ENCODE measurements around the gene SUPT6H. TPM values are rescaled to one million over a fixed set of nuclear protein-coding genes. Genes with fewer than 3 reads are reported as not detected.
A peak's percentile ranks its signal among the peaks of the same experiment; 100 is the strongest.

SUPT6H gene
- total RNA-seq, 2 donors from 2014 or later, result 40.1 to 47.1 TPM

GRCh38 chr17:28749516-28750177, 87.6 kb downstream of the SUPT6H start:
- no peak for DNase-seq
- Histone ChIP-seq H3K4me3 (no peak overlapping the region), H3K36me3 (peaks cover 11% of the 10 kb centered on the region), H3K27me3 (no peaks in the 10 kb centered on the region), H3K9ac (ENCODE audit: low read depth in 2 of 2, low read length in 2 of 2) (peak overlapping the region in 1 of 2 donors; percentile 76), H3K27ac (peak overlapping the region; percentile 62), H3K4me1 (peaks cover 23% of the 10 kb centered on the region), H3K9me3 (no peaks in the 10 kb centered on the region)
- no peak for TF ChIP-seq CTCF (IDR thresholded peaks at IDR 0.05)
- intact Hi-C loops (cut with DNase I), result loop anchor here (2.0 to 10.0 kb wide), 2 partner anchors 23 to 65 kb away; partner anchors contain the start of gene TLCD1

- Histone ChIP-seq H3K4me3 (no peak overlapping the region), H3K27ac (peak overlapping the region; percentile 62), H3K4me1 (peaks cover 23% of the 10 kb centered on the region), H3K27me3 (no peaks in the 10 kb centered on the region), H3K9me3 (no peaks in the 10 kb centered on the region), H3K36me3 (peaks cover 11% of the 10 kb centered on the region), H3K9ac (ENCODE audit: low read depth in 2 of 2, low read length in 2 of 2) (peak overlapping the region in 1 of 2 donors; percentile 76)
- intact Hi-C loops (cut with DNase I), result loop anchor here (2.0 to 10.0 kb wide), 2 partner anchors 24 to 66 kb away; partner anchors contain the start of gene TLCD1
- TF ChIP-seq CTCF (IDR thresholded peaks at IDR 0.05), result peak; percentile 100
- peak; percentile 97 for DNase-seq
These were observed 88.4 kb downstream of the SUPT6H start for GRCh38 chr17:28750178-28751047.

GRCh38 chr17:28751600-28752366, 89.8 kb downstream of the SUPT6H start:
- Histone ChIP-seq H3K4me1 (peaks cover 11% of the 10 kb centered on the region), H3K9ac (ENCODE audit: low read depth in 2 of 2, low read length in 2 of 2) (no peak overlapping the region), H3K9me3 (no peaks in the 10 kb centered on the region), H3K36me3 (peaks cover 11% of the 10 kb centered on the region), H3K27me3 (no peaks in the 10 kb centered on the region), H3K4me3 (no peak overlapping the region), H3K27ac (no peak overlapping the region)
- intact Hi-C loops (cut with DNase I), result loop anchor here (2.0 to 10.0 kb wide), 2 partner anchors 25 to 67 kb away; partner anchors contain the start of gene TLCD1
- no peak for DNase-seq
- TF ChIP-seq CTCF (IDR thresholded peaks at IDR 0.05), result no peak

Other genes with a start within 250 kb of the SUPT6H start
- 10 to 100 TPM; 24.7 to 40.5 TPM for gene SLC13A2, start 188.6 kb upstream of the SUPT6H start, total RNA-seq
- under 1 TPM in 1 of 2 donors, not detected in 1; 0.32 TPM for gene FOXN1, start 155.9 kb upstream of the SUPT6H start, total RNA-seq
- gene UNC119, start 109.6 kb upstream of the SUPT6H start, total RNA-seq, result 10 to 100 TPM; 31.4 to 39.8 TPM
- gene PIGS, start 90.7 kb upstream of the SUPT6H start, total RNA-seq, result 10 to 100 TPM; 71.9 to 82.7 TPM
- gene ALDOC, start 85.3 kb upstream of the SUPT6H start, total RNA-seq, result 100 to 1,000 TPM in 1 of 2 donors, 10 to 100 TPM in 1; 14.4 to 111 TPM
- gene SPAG5, start 63.2 kb upstream of the SUPT6H start, total RNA-seq, result 10 to 100 TPM; 25.6 to 81.8 TPM
- 10 to 100 TPM in 1 of 2 donors, 1 to 10 TPM in 1; 3.2 to 16.2 TPM for gene RSKR, start 48.0 kb upstream of the SUPT6H start, total RNA-seq
- gene BLTP2, start 17.0 kb upstream of the SUPT6H start, total RNA-seq, result 100 to 1,000 TPM; 114 to 202 TPM
- 10 to 100 TPM; 50.7 to 56.4 TPM for gene SDF2, start 299 bp upstream of the SUPT6H start, total RNA-seq
- gene PROCA1, start 49.7 kb downstream of the SUPT6H start, total RNA-seq, result 1 to 10 TPM; 1.0 to 2.5 TPM
- 10 to 100 TPM in 1 of 2 donors, 1 to 10 TPM in 1; 6.2 to 14.0 TPM for gene RAB34, start 55.7 kb downstream of the SUPT6H start, total RNA-seq
- 1,000 to 10,000 TPM; 1,201 to 1,388 TPM for gene RPL23A, start 57.8 kb downstream of the SUPT6H start, total RNA-seq
- gene TLCD1, start 64.0 kb downstream of the SUPT6H start, total RNA-seq, result 10 to 100 TPM in 1 of 2 donors, 1 to 10 TPM in 1; 5.7 to 20.4 TPM
- gene NEK8, start 66.6 kb downstream of the SUPT6H start, total RNA-seq, result 1 to 10 TPM; 3.0 to 6.7 TPM
- 100 to 1,000 TPM in 1 of 2 donors, 10 to 100 TPM in 1; 92.1 to 128 TPM for gene TRAF4, start 81.8 kb downstream of the SUPT6H start, total RNA-seq
- 10 to 100 TPM; 27.9 to 35.4 TPM for gene FAM222B, start 180.6 kb downstream of the SUPT6H start, total RNA-seq
- gene ERAL1, start 192.8 kb downstream of the SUPT6H start, total RNA-seq, result 10 to 100 TPM; 34.7 to 72.0 TPM
- gene FLOT2, start 235.5 kb downstream of the SUPT6H start, total RNA-seq, result 100 to 1,000 TPM in 1 of 2 donors, 10 to 100 TPM in 1; 92.1 to 125 TPM
- gene DHRS13, start 240.9 kb downstream of the SUPT6H start, total RNA-seq, result 10 to 100 TPM in 1 of 2 donors, 1 to 10 TPM in 1; 8.7 to 22.8 TPM